ENCODE results near the gene ZNF316. TPM values are rescaled to one million over a fixed set of nuclear protein-coding genes. Genes with fewer than 3 reads are reported as not detected.

Gene ZNF316
- total and polyA plus RNA-seq, 10 of the 15 experiments (the other 5 are each of a cell fraction or from before 2014, with no cell fraction given), result 0.03 to 28.9 (median 5.7) TPM

DNA sequence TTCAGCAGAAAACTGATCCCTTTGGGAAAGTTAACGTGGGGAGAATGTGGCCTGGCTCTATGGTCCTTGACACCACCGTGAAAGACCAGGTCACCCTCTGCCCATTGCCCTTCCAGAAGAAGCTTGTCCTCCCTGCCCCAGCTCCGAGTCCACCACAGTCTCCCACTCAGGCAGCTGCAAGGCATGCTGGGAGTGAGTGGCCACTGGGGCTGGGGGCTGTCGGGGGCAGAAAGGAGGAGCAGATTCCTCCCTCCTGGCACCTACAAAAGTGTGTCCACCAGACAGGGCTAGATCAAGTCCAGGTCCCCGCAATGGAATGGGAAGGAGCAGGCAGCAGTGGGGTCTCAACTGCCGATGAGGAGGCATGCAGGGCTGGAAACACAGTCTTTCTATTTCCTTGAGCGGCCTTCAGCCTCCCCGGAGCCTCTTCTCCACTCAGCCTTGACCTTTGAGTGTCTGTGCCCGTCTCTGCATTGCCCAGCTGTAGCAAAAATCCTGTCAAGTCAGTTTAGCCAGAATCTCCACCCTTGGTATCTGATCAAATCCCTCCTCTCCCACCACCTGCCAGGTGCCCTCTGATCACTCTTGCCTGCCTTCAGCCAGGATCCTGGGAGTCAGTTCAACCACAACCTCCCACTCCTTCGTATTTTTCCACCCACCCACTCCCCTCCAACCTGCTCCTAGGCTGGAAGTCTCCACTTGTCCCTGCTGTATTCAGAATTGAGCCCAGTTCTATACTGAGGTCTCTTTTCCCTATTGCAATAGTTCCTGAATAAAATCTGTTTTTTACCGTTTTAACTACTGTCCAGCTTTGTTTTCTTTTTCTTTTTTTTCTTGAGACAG lies 6.9 kb upstream of the ZNF316 start:
- Histone ChIP-seq H3K36me3 (ENCODE audit: control insufficient read depth in 2 of 2, insufficient read depth in 2 of 2, low read length in 1 of 2) (no peaks in the 10 kb centered on the region), H3K9ac (ENCODE audit: control insufficient read depth, insufficient read depth, low read length) (no peak overlapping the region), H3K4me1 (ENCODE audit: control insufficient read depth, insufficient read depth, low read length) (no peaks in the 10 kb centered on the region), H3K4me2 (ENCODE audit: control insufficient read depth, insufficient read depth) (no peak overlapping the region), H4K20me1 (ENCODE audit: control insufficient read depth, insufficient read depth) (no peaks in the 10 kb centered on the region), H3K79me2 (ENCODE audit: control insufficient read depth, insufficient read depth, low read length) (no peaks in the 10 kb centered on the region), H3K27ac (ENCODE audit: control insufficient read depth, insufficient read depth) (no peak overlapping the region), H3K4me3 (no peak overlapping the region), H3K9me3 (replicated peaks; ENCODE audit: control insufficient read depth, insufficient read depth, low read length) (no peaks in the 10 kb centered on the region; the same call in 2 of the 3 replicates), H2AFZ (ENCODE audit: control insufficient read depth, low read depth, low read length) (no peak overlapping the region), H3K27me3 (replicated peaks in 1 of 2; ENCODE audit: control insufficient read depth in 2 of 2, insufficient read depth in 2 of 2, low read length in 1 of 2) (no peaks in the 10 kb centered on the region)
- TF ChIP-seq JUNB (IDR thresholded peaks at IDR 0.05), result no peak
- TF ChIP-seq NR2C1 (IDR thresholded peaks at IDR 0.05), result no peak
- no peak for TF ChIP-seq POLR2AphosphoS2 (IDR thresholded peaks at IDR 0.05; ENCODE audit: low read depth, low read length)
- no peak for TF ChIP-seq IKZF2 (IDR thresholded peaks at IDR 0.05)
- no peak for TF ChIP-seq EGR1 (IDR thresholded peaks at IDR 0.05; ENCODE audit: borderline replicate concordance in 1 of 2, low read depth in 2 of 2, low read length in 2 of 2)
- TF ChIP-seq CREM (IDR thresholded peaks at IDR 0.05; ENCODE audit: low read depth), result no peak
- TF ChIP-seq ZBED1 (IDR thresholded peaks at IDR 0.05; ENCODE audit: borderline replicate concordance), result no peak
- no peak for TF ChIP-seq IKZF1 (conservative IDR thresholded peaks at IDR 0.05)
- no peak for TF ChIP-seq FOXK2 (IDR thresholded peaks at IDR 0.05)
- TF ChIP-seq, protein P1, sequence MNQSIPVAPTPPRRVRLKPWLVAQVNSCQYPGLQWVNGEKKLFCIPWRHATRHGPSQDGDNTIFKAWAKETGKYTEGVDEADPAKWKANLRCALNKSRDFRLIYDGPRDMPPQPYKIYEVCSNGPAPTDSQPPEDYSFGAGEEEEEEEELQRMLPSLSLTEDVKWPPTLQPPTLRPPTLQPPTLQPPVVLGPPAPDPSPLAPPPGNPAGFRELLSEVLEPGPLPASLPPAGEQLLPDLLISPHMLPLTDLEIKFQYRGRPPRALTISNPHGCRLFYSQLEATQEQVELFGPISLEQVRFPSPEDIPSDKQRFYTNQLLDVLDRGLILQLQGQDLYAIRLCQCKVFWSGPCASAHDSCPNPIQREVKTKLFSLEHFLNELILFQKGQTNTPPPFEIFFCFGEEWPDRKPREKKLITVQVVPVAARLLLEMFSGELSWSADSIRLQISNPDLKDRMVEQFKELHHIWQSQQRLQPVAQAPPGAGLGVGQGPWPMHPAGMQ (IDR thresholded peaks at IDR 0.05; ENCODE audit: borderline replicate concordance), result no peak
- TF ChIP-seq, protein P2, sequence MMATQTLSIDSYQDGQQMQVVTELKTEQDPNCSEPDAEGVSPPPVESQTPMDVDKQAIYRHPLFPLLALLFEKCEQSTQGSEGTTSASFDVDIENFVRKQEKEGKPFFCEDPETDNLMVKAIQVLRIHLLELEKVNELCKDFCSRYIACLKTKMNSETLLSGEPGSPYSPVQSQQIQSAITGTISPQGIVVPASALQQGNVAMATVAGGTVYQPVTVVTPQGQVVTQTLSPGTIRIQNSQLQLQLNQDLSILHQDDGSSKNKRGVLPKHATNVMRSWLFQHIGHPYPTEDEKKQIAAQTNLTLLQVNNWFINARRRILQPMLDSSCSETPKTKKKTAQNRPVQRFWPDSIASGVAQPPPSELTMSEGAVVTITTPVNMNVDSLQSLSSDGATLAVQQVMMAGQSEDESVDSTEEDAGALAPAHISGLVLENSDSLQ (IDR thresholded peaks at IDR 0.05), result no peak
- no peak for TF ChIP-seq NRF1 (conservative IDR thresholded peaks at IDR 0.05; ENCODE audit: low read depth, low read length)
- no peak for TF ChIP-seq SIX5 (IDR thresholded peaks at IDR 0.05; ENCODE audit: low read depth, low read length, severe bottlenecking)
- no peak for TF ChIP-seq NKRF (conservative IDR thresholded peaks at IDR 0.05)
- WGBS (ENCODE audit: insufficient coverage, insufficient replicate concordance, low lambda C conversion rate, missing lambda C conversion rate), result 38% methylated on average over 11 of the region's 11 CpGs
- SMC1A ChIA-PET (ENCODE audit: uncharacterized antibody, unreplicated experiment), result no interaction called here
- FAIRE-seq (no peak), DNase-seq (ENCODE audit: low read depth, low spot score) (no peak), ATAC-seq (no peak)
- POLR2A ChIA-PET, result no interaction called here
- CTCF ChIA-PET, result no interaction called here
- BruUV-seq (replicated peaks), result no TSS peak
- in situ Hi-C loops (cut with MboI), result no loop called here
- RAD21 ChIA-PET (ENCODE audit: unreplicated experiment), result no interaction called here
- intact Hi-C loops (cut with micrococcal nuclease; ENCODE audit: unreplicated experiment), result no loop called here
